SK-N-MC (cell line): ENCODE results near the gene RNF32.

Experiments
- DNase-seq: peaks from one replicate; pipeline ENCODE4 v3.0.0-alpha.2; 2011; ENCODE audit warnings: low read depth, low spot score
- H3K27ac ChIP-seq: fragments of 200-600 bp; sonication (generic); 2 replicates; pipeline ENCODE4 v1.5.1; 2016; ENCODE audit warnings: mixed run types
- H3K36me3 ChIP-seq: fragments of 200-600 bp; sonication (generic); 2 replicates; pipeline ENCODE4 v1.6.1; 2017; ENCODE audit warnings: antibody characterized with exemption, low read length, mixed read lengths; ENCODE audit not compliant: insufficient read depth
- H3K4me3 ChIP-seq: fragments of 200-600 bp; sonication (generic); 2 replicates; pipeline ENCODE4 v1.5.1; 2016
- H3K9ac ChIP-seq: fragments of 200-600 bp; sonication (generic); 2 replicates; pipeline ENCODE4 v1.8.0; 2017; ENCODE audit warnings: mixed run types, mixed read lengths; ENCODE audit not compliant: insufficient read length
- H3K9me3 ChIP-seq: fragments of 200-600 bp; sonication (generic); 2 replicates; pipeline ENCODE4 v1.6.1; 2017; ENCODE audit warnings: low read depth, mild to moderate bottlenecking, antibody characterized with exemption, low read length, moderate library complexity, mixed read lengths
- EZH2 ChIP-seq: fragments of 200-600 bp; sonication (generic); IDR thresholded peaks from one replicate; pipeline ENCODE4 v1.6.1; 2017; ENCODE audit warnings: antibody characterized with exemption
- FOXP2 ChIP-seq: optimal IDR thresholded peaks from 2 replicates; pipeline ENCODE3; 2011; ENCODE audit warnings: mild to moderate bottlenecking, moderate library complexity; ENCODE audit not compliant: insufficient read depth; ENCODE audit errors: extremely low read length, control extremely low read depth
- POLR2AphosphoS5 ChIP-seq: IDR thresholded peaks from 2 replicates; pipeline ENCODE4 v1.6.1; 2012; ENCODE audit warnings: mild to moderate bottlenecking, low read depth, low read length, borderline replicate concordance

RNF32 gene

GRCh38 chr7:156665101-156665500, 24.5 kb downstream of the RNF32 start:
- Histone ChIP-seq H3K9me3 (no peaks in the 10 kb centered on the region), H3K36me3 (no peaks in the 10 kb centered on the region), H3K9ac (no peak overlapping the region), H3K27ac (no peak overlapping the region), H3K4me3 (no peak overlapping the region)
- DNase-seq, result no peak
- TF ChIP-seq EZH2 (no peak), POLR2AphosphoS5 (no peak), FOXP2 (no peak)

- TF ChIP-seq EZH2 (no peak), POLR2AphosphoS5 (no peak), FOXP2 (no peak)
- Histone ChIP-seq H3K4me3 (no peak overlapping the region), H3K36me3 (no peaks in the 10 kb centered on the region), H3K9me3 (no peaks in the 10 kb centered on the region), H3K9ac (no peak overlapping the region), H3K27ac (no peak overlapping the region)
- DNase-seq, result no peak
Measured at GRCh38 chr7:156666368-156667109, 26.0 kb downstream of the RNF32 start.

- H3K9me3 ChIP-seq, result no peaks in the 10 kb centered on the region
- no peak overlapping the region for H3K9ac ChIP-seq
- no peak overlapping the region for H3K4me3 ChIP-seq
- no peak for TF ChIP-seq POLR2AphosphoS5
- no peak for TF ChIP-seq FOXP2
- TF ChIP-seq EZH2, result no peak
- no peak for DNase-seq
- H3K36me3 ChIP-seq, result no peaks in the 10 kb centered on the region
- no peak overlapping the region for H3K27ac ChIP-seq
Measured at GRCh38 chr7:156667110-156667426, 26.5 kb downstream of the RNF32 start.

- Histone ChIP-seq H3K36me3 (no peaks in the 10 kb centered on the region), H3K9ac (no peak overlapping the region), H3K4me3 (no peak overlapping the region), H3K9me3 (no peaks in the 10 kb centered on the region), H3K27ac (no peak overlapping the region)
- TF ChIP-seq FOXP2 (no peak), POLR2AphosphoS5 (no peak), EZH2 (no peak)
- DNase-seq, result no peak
Measured at GRCh38 chr7:156668130-156668741, 27.7 kb downstream of the RNF32 start.

GRCh38 chr7:156669035-156669828, 28.7 kb downstream of the RNF32 start:
- Histone ChIP-seq H3K4me3 (no peak overlapping the region), H3K27ac (no peak overlapping the region), H3K9me3 (no peaks in the 10 kb centered on the region), H3K9ac (no peak overlapping the region), H3K36me3 (no peaks in the 10 kb centered on the region)
- DNase-seq, result no peak
- TF ChIP-seq FOXP2 (no peak), EZH2 (no peak), POLR2AphosphoS5 (no peak)

GRCh38 chr7:156673454-156673853, 32.9 kb downstream of the RNF32 start:
- DNase-seq, result no peak
- H3K4me3 ChIP-seq, result no peak overlapping the region
- H3K36me3 ChIP-seq, result no peaks in the 10 kb centered on the region
- no peak overlapping the region for H3K27ac ChIP-seq
- no peak for TF ChIP-seq FOXP2
- H3K9ac ChIP-seq, result no peak overlapping the region
- no peaks in the 10 kb centered on the region for H3K9me3 ChIP-seq

GRCh38 chr7:156673902-156674301, 33.3 kb downstream of the RNF32 start:
- Histone ChIP-seq H3K36me3 (no peaks in the 10 kb centered on the region), H3K27ac (no peak overlapping the region), H3K4me3 (no peak overlapping the region), H3K9me3 (no peaks in the 10 kb centered on the region), H3K9ac (no peak overlapping the region)
- DNase-seq, result no peak
- TF ChIP-seq FOXP2 (no peak), POLR2AphosphoS5 (no peak)

- no peak for DNase-seq
- Histone ChIP-seq H3K9ac (no peak overlapping the region), H3K9me3 (no peaks in the 10 kb centered on the region), H3K4me3 (no peak overlapping the region), H3K27ac (no peak overlapping the region), H3K36me3 (no peaks in the 10 kb centered on the region)
- no peak for TF ChIP-seq EZH2
- no peak for TF ChIP-seq FOXP2
- no peak for TF ChIP-seq POLR2AphosphoS5
Measured at GRCh38 chr7:156675721-156676120, 35.1 kb downstream of the RNF32 start.
